Measurements from ENCODE around the gene CSNK1E. TPM values are rescaled to one million over a fixed set of nuclear protein-coding genes. Genes with fewer than 3 reads are reported as not detected.

The CSNK1E gene
- total and polyA plus RNA-seq, 2 of the 8 experiments (the other 6 are each of a cell fraction or from before 2014, with no cell fraction given) = 247 to 263 TPM

- Histone ChIP-seq H2AK5ac (ENCODE audit: low read depth, low read length) (no peak overlapping the region), H3K79me2 (ENCODE audit: control insufficient read depth in 1 of 2, insufficient read depth in 2 of 2, low read length in 2 of 2) (no peaks in the 10 kb centered on the region), H3K56ac (replicated peaks; ENCODE audit: insufficient read length, low read depth, low read length) (no peak overlapping the region), H2BK20ac (ENCODE audit: low read length) (no peak overlapping the region), H3K27ac (ENCODE audit: low read depth, low read length) (no peak overlapping the region), H2BK5ac (ENCODE audit: low read depth, low read length) (no peak overlapping the region), H3K14ac (ENCODE audit: insufficient read length) (no peak overlapping the region), H3K79me1 (ENCODE audit: low read depth, low read length) (no peaks in the 10 kb centered on the region), H4K20me1 (replicated peaks in 1 of 2; ENCODE audit: control insufficient read depth in 1 of 2, insufficient read depth in 2 of 2, low read length in 2 of 2) (peaks cover 0 to 8% of the 10 kb centered on the region in 2 experiments), H3K9me3 (ENCODE audit: insufficient read depth in 2 of 2, low read depth in 1 of 2, low read length in 1 of 2) (no peaks in the 10 kb centered on the region), H3K18ac (ENCODE audit: extremely low read depth, low read length) (no peak overlapping the region), H3K4me1 (replicated peaks in 1 of 4; ENCODE audit: control insufficient read depth in 3 of 4, insufficient read depth in 4 of 4, low read length in 3 of 4) (peaks cover 0 to 16% (median 6%) of the 10 kb centered on the region in 4 experiments; a peak in 6 of 7 replicates), H2AFZ (ENCODE audit: low read length) (no peak overlapping the region), H3K27me3 (replicated peaks in 1 of 4; ENCODE audit: control insufficient read depth in 3 of 4, extremely low read depth in 1 of 4, insufficient read depth in 3 of 4, low read length in 3 of 4) (no peaks in the 10 kb centered on the region), H3K23me2 (ENCODE audit: low read depth, low read length) (no peaks in the 10 kb centered on the region), H3K9ac (replicated peaks in 1 of 4; ENCODE audit: extremely low read depth in 1 of 4, low read depth in 3 of 4, low read length in 3 of 4) (no peak overlapping the region), H2BK120ac (replicated peaks; ENCODE audit: low read depth, low read length) (no peak overlapping the region), H3K4me3 (ENCODE audit: extremely low read depth in 1 of 4, insufficient read depth in 2 of 4, low read depth in 3 of 4, low read length in 4 of 4) (no peak overlapping the region), H2BK15ac (ENCODE audit: low read length) (no peak overlapping the region), H4K5ac (ENCODE audit: insufficient read length, low read depth, low read length) (no peak overlapping the region), H3K4me2 (ENCODE audit: insufficient read depth in 1 of 2, low read depth in 2 of 2, low read length in 2 of 2) (no peak overlapping the region), H3K4ac (replicated peaks; ENCODE audit: insufficient read length, low read depth, low read length) (no peak overlapping the region), H4K8ac (ENCODE audit: extremely low read depth, insufficient read depth, low read length) (no peak overlapping the region; the same call in 1 of the 2 replicates), H4K91ac (replicated peaks; ENCODE audit: insufficient read length, low read length) (no peak overlapping the region), H3K36me3 (ENCODE audit: control insufficient read depth in 2 of 4, insufficient read depth in 4 of 4, low read length in 3 of 4) (peaks cover 0 to 13% (median 2%) of the 10 kb centered on the region in 4 experiments; a peak in 3 of 8 replicates), H3K23ac (ENCODE audit: insufficient read length) (no peak overlapping the region), H2BK12ac (ENCODE audit: low read depth, low read length) (no peak overlapping the region)
- FAIRE-seq = no peak
- TF ChIP-seq E2F6 (IDR thresholded peaks at IDR 0.05) (no peak), TEAD4 (IDR thresholded peaks at IDR 0.05; ENCODE audit: low read depth, low read length) (no peak), POLR2AphosphoS5 (IDR thresholded peaks at IDR 0.05; ENCODE audit: low read depth, low read length) (peak; percentile 65)
- DNase-seq (ENCODE audit: low read depth in 1 of 2, low spot score in 2 of 2) = peak in 1 of 2 experiments; percentile 45
- WGBS, 2 experiments (ENCODE audit: extremely low coverage in 1 of 2, insufficient coverage in 1 of 2, insufficient read length in 1 of 2, insufficient replicate concordance in 2 of 2, low coverage in 1 of 2, low lambda C conversion rate in 2 of 2, missing lambda C conversion rate in 1 of 2) = 93% methylated on average over 14 of the region's 14 CpGs; no CpG with 5 or more reads in 1 of the 2 experiments
- POLR2A ChIA-PET (ENCODE audit: partially characterized antibody) = interaction anchor here (0.8 to 0.9 kb wide), 2 partner anchors 42 to 43 kb away, joined by 3 to 4 read pairs; no protein-coding TSS in a partner anchor
- CTCF ChIA-PET (ENCODE audit: partially characterized antibody) = interaction anchor here (1.2 to 2.4 kb wide), 2 partner anchors 19 to 50 kb away, joined by 3 to 13 read pairs; no protein-coding TSS in a partner anchor
Observed at GRCh38 chr22:38355275-38355674, 38.0 kb upstream of the CSNK1E start.

Measured in H1 (cell line).